Vagina (tissue), 2 donors: ENCODE measurements around the gene WWOX.

Source experiments
- CTCF ChIP-seq, 3 experiments: fragments of 450-650 bp in 2 of 3; fragments of 200-600 bp in 1 of 3; sonication (generic) in 1 of 3; IDR thresholded peaks; one replicate each; pipeline ENCODE4 v1.5.1; 2017 to 2019; ENCODE audit warnings: antibody characterized with exemption in 3 of 3, mild to moderate bottlenecking in 2 of 3, moderate library complexity in 2 of 3
- POLR2A ChIP-seq, 2 donors: fragments of 450-650 bp; IDR thresholded peaks; one replicate each; pipeline ENCODE4 v1.6.1; 2017; ENCODE audit warnings: antibody characterized with exemption in 2 of 2, mild to moderate bottlenecking in 2 of 2, moderate library complexity in 2 of 2
- POLR2AphosphoS5 ChIP-seq, 2 donors: sonication (generic); formaldehyde crosslinking; IDR thresholded peaks; one replicate each; pipeline ENCODE4 v1.9.0; 2017; ENCODE audit warnings: antibody characterized with exemption in 2 of 2, mild to moderate bottlenecking in 2 of 2, low read depth in 1 of 2; ENCODE audit not compliant: insufficient read depth in 1 of 2

DNA sequence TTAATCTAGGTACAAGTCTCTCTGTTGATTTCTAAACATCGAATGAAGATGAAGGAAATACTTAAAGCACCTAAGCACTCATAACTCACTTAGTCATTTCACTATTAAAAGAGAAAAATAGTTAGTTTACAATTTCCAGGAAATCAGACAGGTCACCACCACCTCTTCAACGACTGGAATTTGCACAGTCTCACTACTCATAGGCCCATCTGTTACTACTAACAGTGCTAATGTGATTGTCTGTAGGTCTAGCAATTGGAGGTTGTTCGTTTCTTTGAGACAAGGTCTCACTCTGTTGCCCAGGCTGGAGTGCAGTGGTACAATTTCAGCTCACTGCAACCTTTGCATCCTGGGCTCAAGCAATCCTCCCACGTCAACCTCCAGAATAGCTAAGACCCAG lies 1056.5 kb downstream of the WWOX start:
- TF ChIP-seq CTCF (IDR thresholded peaks at IDR 0.05) (no peak), POLR2A (IDR thresholded peaks at IDR 0.05) (no peak), POLR2AphosphoS5 (IDR thresholded peaks at IDR 0.05; ENCODE audit: insufficient read depth in 1 of 2, low read depth in 1 of 2) (no peak)
